NCI-H226 (cell line): ENCODE results near the gene MUSK.

Experiments used
- DNase-seq: peaks from one replicate; pipeline ENCODE4 v3.0.0-alpha.2; 2015

Gene MUSK

GRCh38 chr9:110695846-110696245, 27.3 kb downstream of the MUSK start:
- peak; percentile 40 for DNase-seq

DNA sequence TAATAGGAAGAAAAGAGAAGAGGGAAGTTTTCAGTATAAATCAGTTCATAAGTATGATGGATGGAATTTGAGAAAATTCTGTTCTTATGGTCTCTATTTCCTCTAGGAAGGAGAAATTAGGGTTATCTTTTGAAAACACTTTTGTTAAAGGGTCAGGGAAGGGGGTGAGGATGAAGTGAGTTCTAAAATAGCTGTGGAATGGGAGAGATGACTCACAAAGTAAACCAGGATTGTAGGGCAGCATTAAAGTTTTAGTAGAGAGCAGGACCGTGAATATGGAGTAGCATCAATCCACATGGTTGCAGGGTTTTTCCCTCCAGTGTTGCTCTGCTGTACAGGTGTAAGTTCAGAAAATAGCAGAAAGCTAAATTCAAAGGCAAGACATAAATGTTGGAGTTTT, 32.4 kb downstream of the MUSK start:
- peak; percentile 43 for DNase-seq

DNA sequence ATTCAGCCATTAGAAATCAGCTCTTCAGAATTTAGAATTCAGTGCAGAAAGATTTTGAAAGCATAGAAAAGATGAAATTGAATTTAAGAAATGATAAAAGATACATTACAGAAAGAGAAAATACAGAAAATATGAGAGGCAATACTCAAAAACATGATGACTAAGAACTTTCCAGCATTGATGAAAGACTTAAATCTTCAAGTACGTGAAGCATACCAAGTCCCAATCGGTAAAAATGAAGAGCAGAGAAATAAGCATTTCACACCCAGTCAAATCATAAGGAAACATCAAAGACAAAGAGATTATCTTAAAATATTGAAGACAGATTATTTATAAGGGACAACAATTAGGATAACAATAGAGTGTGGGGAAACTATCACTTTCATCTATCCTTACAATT, 35.1 kb downstream of the MUSK start:
- DNase-seq, result no peak

GRCh38 chr9:110707419-110707818, 38.8 kb downstream of the MUSK start:
- DNase-seq, result no peak

DNA sequence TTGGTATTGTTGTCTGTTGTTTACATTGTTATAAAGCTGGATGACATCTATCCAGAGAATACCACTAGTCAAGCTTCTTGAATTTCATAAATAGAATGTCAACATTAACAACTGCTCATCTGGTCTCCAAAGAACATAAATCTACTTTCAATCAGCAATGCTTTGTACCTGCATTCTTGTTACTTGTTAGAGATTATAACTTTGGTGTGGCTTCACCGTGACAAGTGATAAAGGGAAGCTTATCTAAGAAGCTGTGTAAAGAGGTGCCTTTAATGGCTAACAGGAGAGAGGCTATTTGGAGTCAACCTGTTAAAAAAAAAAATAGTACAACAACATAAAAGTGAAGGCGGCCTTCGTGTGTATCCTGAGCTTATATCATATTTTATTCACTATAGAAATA, 41.8 kb downstream of the MUSK start:
- DNase-seq, result no peak

GRCh38 chr9:110712955-110713354, 44.4 kb downstream of the MUSK start:
- no peak for DNase-seq

DNA sequence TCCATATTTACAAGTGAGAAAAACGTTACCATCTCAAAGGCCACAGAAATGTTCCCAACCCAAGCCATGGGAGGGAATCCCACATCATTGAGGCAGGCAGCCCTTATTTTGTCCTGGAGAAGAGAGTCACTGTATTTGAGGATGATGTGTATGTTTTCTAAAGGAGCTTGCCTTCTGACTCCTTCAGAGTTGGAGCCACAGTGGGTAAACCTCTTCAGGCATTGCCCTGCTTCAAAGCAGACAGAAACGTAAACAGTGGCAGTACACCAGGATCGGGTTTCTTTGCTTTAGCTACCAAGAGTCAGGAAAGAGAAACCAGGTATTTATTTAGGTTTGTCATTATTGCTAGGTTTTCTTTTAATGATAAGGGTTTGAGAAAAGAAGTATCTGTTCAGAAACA, 45.7 kb downstream of the MUSK start:
- DNase-seq, result no peak

DNA sequence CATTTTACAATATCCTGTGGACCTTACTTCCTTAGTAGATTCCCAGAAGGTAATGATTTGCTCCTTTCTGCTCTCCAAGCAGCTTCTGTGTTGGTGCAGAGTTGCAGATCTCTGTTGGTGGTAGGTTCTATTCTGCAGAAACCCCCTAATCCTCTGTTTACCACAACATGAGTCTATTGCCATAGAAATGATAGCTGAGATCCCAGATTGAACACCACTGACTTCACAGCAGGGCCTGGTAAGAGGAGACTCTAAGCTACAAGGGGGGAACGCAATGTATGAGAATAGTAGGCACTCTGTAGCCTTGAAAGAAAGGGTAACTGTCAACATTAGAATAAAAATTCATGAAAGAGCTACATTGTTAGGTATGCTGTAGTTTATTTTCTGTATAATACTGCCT, 59.5 kb downstream of the MUSK start:
- DNase-seq, result no peak

DNA sequence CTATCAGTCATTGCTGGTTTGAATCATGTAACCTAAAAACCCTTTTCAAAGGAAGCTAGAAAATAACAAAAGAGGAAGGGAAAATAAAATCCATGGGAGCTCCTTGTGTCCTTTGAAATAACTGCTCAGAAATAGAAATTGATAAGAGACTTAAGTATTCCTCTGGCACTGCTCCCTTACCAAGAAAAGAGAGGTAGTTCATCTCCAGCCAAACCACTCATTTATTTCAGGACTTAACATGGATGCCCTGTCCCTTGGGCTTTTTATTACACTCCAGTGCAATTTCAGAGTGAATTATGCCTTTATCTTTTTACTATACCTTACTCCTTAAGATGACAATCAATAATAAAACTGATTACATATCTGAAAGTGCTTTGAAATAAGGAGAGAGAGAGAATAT, 61.0 kb downstream of the MUSK start:
- no peak for DNase-seq

GRCh38 chr9:110731437-110732028, 62.9 kb downstream of the MUSK start:
- no peak for DNase-seq

DNA sequence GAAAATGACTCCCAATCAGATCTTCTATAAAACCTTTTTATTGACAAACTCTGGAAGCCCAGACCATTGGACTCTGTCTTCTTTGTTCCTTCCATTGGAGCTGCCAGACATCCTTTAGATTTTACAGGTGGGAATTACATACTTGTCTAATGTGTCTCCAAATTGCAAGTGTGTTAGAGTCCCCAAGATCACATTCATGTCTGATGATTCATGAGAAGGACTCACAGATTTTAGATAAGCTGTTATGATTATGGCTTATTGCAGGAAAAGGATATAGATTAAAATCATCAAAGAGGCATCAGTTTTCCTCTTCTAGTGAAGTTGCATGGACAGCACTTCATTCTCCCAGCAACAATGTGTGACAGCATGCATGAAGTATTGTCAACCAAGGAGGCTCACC, 70.4 kb downstream of the MUSK start:
- peak; percentile 40 for DNase-seq

DNA sequence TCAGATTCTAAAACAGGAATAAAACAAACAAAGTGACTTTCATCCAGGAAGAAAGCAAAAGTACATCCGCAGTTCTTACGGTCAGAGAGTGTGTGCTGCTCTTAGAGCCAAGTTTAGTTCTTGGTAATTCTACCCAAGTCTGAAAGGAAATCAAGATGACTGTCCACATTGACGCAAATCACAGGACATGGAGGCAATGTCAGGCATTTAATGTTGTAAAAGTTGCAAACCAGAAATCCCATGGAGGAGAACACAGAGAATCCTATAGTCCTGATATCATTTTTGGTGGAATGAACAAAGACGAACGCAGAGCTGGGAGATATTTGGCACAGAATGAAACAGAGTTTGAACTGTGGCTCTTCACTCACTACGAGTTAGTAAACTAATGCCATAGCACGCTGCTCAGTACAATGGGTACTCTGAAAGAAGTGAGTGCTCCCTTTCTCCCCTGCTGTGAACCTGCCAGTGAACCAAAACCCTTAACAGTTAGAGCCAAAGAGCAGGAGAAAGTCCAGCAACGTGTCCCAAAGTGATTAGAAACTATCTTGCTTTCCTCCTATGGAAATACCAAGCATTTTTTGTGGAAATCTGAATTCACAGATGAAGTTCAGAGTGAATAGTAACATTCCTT, 74.3 kb downstream of the MUSK start:
- DNase-seq, result peak; percentile 32

DNA sequence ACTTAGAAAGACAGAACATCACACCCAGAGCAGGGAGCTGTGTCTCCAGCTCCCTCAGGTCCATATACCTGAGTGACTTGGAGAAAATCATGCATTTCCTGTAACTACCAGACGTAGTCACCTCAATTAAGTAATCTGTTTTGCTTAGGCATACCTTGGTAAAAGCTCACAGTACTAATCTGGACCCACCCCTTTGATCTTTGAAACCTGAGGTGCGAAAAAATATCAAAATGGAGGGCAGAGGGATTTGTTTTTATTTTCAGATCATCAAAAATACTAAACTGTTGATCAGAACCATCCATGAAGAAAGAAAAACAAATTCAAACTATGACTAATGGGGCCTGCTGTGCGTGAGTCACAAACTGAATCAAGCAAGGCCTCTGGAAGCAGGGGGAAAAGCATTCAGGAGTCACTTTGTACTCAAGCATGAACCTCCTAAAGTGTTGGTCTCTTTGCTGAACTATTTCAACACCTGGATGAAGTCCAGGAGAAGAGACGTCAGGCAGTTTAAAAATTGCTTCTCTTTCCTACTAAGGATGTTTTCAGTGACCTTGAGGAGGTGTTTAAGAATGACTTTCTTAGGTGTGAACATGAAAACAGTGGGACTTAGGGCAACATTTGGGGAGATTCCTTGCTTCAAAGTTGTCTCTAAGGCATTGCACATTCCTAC, 76.3 kb downstream of the MUSK start:
- DNase-seq, result peak; percentile 84

DNA sequence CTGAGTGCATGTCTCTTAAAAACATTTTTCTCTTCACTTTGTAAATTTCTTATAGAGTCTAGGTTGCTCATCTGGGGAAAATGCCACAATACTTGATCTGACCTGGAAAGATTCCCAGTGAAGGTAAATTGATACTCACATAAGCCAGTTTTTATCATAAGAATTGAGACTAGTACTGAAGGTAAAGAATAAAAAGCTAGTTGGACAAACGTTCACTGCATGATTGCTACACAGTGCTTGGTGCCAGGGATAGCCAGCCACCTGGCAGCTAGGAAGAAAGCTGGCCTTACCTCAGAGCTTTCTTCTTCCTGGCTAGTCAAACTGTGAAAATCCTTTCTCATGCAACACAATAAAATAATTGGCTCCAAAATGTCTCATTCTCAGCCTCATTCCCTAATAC, 77.1 kb downstream of the MUSK start:
- DNase-seq, result peak; percentile 30

DNA sequence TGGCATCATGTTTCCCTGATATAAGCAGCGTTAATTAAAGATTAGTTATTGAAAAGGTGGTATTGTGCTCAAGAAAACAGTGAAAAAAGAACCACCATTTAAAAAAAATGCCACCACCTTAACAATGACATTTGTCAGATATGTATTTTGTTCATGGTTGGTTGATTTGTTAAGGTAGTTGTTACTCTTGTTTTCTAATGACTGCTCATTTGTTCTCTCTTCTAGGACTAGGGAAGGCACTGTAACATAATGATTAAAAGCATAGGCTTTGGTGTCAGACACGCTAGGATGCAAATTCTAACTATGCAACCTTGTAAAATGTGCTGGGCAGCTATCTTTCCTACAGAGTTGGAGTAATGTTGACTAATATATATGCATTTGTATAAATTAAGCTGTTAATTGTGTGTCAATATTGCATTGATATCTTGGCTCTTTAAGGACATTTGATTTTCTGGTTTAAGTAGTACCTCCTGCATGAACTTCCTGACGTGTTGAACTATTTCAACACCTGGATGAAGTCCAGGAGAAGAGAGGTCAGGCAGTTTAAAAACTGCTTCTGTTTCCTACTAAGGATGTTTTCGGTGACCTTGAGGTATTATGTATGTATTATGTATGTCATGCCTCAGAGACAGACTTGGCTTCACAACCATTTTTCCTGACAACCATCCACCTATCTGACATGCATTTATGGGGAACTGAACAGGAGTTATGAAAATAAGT, 77.8 kb downstream of the MUSK start:
- DNase-seq, result no peak

GRCh38 chr9:110748251-110748893, 79.8 kb downstream of the MUSK start:
- DNase-seq, result peak; percentile 27

DNA sequence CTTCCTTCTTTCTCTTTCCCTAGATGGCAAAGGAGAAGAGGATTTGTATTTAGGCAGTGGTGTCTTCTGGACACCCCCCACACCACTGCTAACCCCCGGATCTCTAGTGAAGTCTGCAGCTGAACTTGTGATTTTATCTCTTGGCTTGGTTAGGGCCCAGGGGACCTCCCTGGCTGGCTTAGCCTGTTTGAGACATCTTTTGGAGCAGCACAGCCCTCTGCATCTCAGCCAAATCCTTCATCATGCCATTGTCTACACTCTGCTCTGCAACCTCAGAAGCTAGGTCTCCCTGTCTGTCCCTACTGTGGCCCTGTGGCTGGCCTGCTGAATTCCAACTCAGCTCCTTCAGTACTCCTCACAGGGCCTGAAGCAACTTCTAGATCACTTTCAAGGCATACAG, 81.7 kb downstream of the MUSK start:
- DNase-seq, result no peak

- DNase-seq, result no peak
Observed at GRCh38 chr9:110751971-110752370, 83.4 kb downstream of the MUSK start.

DNA sequence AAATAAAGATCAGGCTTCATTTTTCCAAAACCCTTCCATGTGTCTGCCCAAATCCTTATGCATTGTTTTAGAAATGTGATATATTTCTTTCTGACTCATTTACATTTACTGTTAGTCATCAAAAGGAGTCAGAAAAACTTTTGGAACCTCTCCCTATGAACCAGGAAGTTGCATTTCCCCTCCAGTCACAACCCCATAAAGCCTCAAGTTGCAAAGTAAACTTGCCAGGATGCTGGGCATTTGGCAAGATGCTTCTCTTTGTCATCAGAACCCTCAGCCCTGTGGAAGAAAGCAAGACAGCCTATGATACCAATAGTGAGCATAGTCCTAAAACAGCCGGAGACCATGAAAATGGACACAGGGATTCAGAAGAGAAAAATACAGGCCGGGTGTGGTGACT, 84.2 kb downstream of the MUSK start:
- peak; percentile 86 for DNase-seq

DNA sequence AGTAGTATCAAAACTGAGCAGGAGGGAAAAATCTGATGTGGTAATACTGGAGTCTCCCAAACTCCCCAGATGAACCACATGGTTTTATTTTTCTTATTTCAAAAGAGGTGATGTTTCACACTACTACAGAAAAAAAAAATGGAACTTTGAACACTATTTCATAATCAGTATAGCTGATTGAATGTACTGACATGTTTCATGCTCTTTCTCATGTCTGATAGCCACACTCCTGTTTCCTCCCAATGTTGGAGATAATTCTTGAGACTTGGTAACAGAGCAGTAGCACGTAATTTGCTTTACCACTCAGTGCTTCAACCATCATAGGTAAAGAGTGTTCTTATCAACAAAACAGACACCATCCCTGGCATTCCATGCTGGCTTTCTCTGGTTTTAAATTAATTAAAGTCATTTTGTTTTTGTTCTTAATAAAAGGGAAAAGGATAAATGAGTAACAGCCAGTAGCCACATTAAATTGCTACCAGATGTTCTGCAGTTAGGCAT, 85.2 kb downstream of the MUSK start:
- peak; percentile 12 for DNase-seq

- DNase-seq, result no peak
Observed at GRCh38 chr9:110755179-110755578, 86.6 kb downstream of the MUSK start.

DNA sequence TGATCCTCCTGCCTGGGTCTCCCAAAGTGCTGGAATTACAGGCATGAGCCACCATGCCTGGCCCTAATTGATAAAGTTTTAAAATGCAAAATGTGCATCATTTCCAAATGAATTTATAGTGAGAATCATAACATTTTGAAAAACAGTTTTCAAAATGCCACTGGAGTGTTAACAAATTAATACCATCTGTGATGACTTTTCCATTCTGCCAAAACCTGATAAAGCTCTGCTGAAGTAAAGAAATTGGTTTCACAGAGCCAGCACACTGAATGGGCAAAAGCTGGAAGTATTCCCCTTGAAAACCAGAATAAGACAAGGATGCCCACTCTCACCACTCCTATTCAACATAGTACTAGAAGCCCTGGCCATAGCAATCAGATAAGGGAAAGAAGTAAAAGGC, 89.6 kb downstream of the MUSK start:
- no peak for DNase-seq

DNA sequence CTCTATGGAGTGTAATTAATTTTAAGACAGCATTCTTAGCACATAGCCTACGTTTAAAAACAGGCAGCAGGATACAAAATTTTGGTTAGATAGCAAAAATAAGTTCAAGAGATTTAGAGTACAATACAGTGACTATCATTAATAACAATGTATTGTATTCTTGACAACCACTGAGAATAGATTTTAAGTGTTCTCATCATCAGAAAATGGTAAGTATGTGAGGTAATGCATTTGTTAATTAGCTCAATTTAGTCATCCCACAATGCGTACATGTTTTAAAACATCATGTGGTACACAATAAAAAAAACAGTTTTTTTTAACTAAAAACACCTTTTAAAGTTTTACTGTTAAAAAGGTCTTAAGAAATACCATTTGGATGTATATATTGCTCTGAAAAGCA, 94.2 kb downstream of the MUSK start:
- DNase-seq, result no peak
